Stimulated activated CD4-positive, alpha-beta T cell treated with anti-CD3 and anti-CD28 coated beads, TNF-alpha, amount 100 ng/mL, for 24 hours (primary cell): ENCODE data around the gene ZNF439.
"Not testable (repeated sequence)": the region's sequence is repeated elsewhere in the genome, so short reads cannot be mapped to it uniquely, and the experiment has no call there.

Experiments
- DNase-seq, 3 experiments: peaks; one replicate each; pipeline ENCODE4 v3.0.0-alpha.2; 2020; ENCODE audit warnings: low read depth in 3 of 3

The ZNF439 gene

GRCh38 chr19:11868188-11868587 lies 19.7 kb downstream of the ZNF439 start:
- no peak for DNase-seq

GRCh38 chr19:11872624-11873023 lies 24.1 kb downstream of the ZNF439 start:
- no peak for DNase-seq

- DNase-seq = no peak
These were observed 25.2 kb downstream of the ZNF439 start for GRCh38 chr19:11873762-11874161.

- DNase-seq = peak; percentile 15 to 44 (median 22)
These were observed 31.3 kb downstream of the ZNF439 start for GRCh38 chr19:11879687-11880266.

GRCh38 chr19:11880598-11880997 lies 32.1 kb downstream of the ZNF439 start:
- DNase-seq = no peak

- DNase-seq = peak; percentile 25 to 50 (median 40)
These were observed 32.8 kb downstream of the ZNF439 start for GRCh38 chr19:11881151-11881800.

GRCh38 chr19:11882606-11883005 lies 34.1 kb downstream of the ZNF439 start:
- DNase-seq = no peak

GRCh38 chr19:11887234-11887610 lies 38.7 kb downstream of the ZNF439 start:
- DNase-seq = no peak

GRCh38 chr19:11887611-11888531 lies 39.3 kb downstream of the ZNF439 start, which contains the start of gene ZNF69:
Gene ZNF69, plus strand, starts transcription at chr19:11887782. Its CDS starts 142 bp downstream, at chr19:11887924.
- peak; percentile 31 to 63 (median 50) for DNase-seq

- not testable (repeated sequence) for DNase-seq
These were observed 41.4 kb downstream of the ZNF439 start for GRCh38 chr19:11889901-11890300.

GRCh38 chr19:11890634-11891033 lies 42.1 kb downstream of the ZNF439 start:
- no peak for DNase-seq

GRCh38 chr19:11894851-11895250 lies 46.3 kb downstream of the ZNF439 start:
- no peak for DNase-seq

GRCh38 chr19:11902228-11902627 lies 53.7 kb downstream of the ZNF439 start:
- no peak for DNase-seq

GRCh38 chr19:11905928-11906327 lies 57.4 kb downstream of the ZNF439 start:
- DNase-seq = no peak

- not testable (repeated sequence) for DNase-seq
These were observed 63.4 kb downstream of the ZNF439 start for GRCh38 chr19:11911937-11912336.

- DNase-seq = not testable (repeated sequence)
These were observed 66.0 kb downstream of the ZNF439 start for GRCh38 chr19:11914417-11915051.
